ENCODE measurements around the gene TFAP2A.

DNA sequence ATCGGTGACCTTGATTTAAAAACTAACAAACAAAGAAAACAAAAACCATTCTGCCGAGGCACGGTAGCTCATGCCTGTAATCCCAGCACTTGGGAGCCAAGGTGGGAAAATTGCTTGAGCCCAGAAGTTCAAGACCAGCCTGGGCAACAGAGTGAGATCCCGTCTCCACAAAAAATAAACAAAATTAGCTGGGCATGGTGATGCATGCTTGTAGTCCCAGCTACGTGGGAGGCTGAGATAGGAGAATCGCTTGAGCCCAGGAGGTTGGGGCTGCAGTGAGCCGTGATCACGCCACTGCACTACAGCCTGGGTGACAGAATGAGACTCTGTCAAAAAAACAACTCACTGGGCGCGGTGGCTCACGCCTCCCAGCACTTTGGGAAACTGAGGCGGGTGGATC is 48.2 kb upstream of the TFAP2A start:
- TF ChIP-seq, protein P1, sequence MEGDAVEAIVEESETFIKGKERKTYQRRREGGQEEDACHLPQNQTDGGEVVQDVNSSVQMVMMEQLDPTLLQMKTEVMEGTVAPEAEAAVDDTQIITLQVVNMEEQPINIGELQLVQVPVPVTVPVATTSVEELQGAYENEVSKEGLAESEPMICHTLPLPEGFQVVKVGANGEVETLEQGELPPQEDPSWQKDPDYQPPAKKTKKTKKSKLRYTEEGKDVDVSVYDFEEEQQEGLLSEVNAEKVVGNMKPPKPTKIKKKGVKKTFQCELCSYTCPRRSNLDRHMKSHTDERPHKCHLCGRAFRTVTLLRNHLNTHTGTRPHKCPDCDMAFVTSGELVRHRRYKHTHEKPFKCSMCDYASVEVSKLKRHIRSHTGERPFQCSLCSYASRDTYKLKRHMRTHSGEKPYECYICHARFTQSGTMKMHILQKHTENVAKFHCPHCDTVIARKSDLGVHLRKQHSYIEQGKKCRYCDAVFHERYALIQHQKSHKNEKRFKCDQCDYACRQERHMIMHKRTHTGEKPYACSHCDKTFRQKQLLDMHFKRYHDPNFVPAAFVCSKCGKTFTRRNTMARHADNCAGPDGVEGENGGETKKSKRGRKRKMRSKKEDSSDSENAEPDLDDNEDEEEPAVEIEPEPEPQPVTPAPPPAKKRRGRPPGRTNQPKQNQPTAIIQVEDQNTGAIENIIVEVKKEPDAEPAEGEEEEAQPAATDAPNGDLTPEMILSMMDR (IDR thresholded peaks at IDR 0.05 in 8 of 11, conservative IDR thresholded peaks at IDR 0.05 in 3 of 11) = no peak
- TF ChIP-seq POLR2A (IDR thresholded peaks at IDR 0.05) = no peak
- no peak for TF ChIP-seq POLR2AphosphoS5 (IDR thresholded peaks at IDR 0.05)

All from spleen (tissue), 7 donors.